KMS-11 (cell line): ENCODE measurements around the gene RAD51B.

Experiments used
- H2AFZ ChIP-seq: fragments of 200-600 bp; sonication (generic); 2 replicates; pipeline ENCODE4 v1.6.1; 2016; ENCODE audit warnings: antibody characterized with exemption, mixed run types, low read depth
- H3K27ac ChIP-seq: fragments of 200-600 bp; sonication (generic); 2 replicates; pipeline ENCODE4 v1.6.1; 2016; ENCODE audit warnings: mild to moderate bottlenecking, mixed run types
- H3K27me3 ChIP-seq: fragments of 200-600 bp; sonication (generic); 2 replicates; pipeline ENCODE4 v1.6.1; 2017; ENCODE audit warnings: mild to moderate bottlenecking, low read depth, mixed run types, moderate library complexity; ENCODE audit not compliant: insufficient read depth
- H3K36me3 ChIP-seq: fragments of 200-600 bp; sonication (generic); 2 replicates; pipeline ENCODE4 v1.6.1; 2017; ENCODE audit warnings: mild to moderate bottlenecking, mixed run types; ENCODE audit not compliant: insufficient read depth
- H3K4me1 ChIP-seq: fragments of 200-600 bp; sonication (generic); 2 replicates; pipeline ENCODE4 v1.6.1; 2016; ENCODE audit warnings: mild to moderate bottlenecking, low read depth, mixed run types; ENCODE audit not compliant: poor library complexity, severe bottlenecking
- H3K4me2 ChIP-seq: fragments of 200-600 bp; sonication (generic); 2 replicates; pipeline ENCODE4 v1.7.0; 2016; ENCODE audit warnings: mild to moderate bottlenecking, mixed run types
- H3K4me3 ChIP-seq: fragments of 200-600 bp; sonication (generic); IDR thresholded peaks from 2 replicates; pipeline ENCODE4 v1.6.1; 2017; ENCODE audit warnings: low read depth, low read length, mixed read lengths; ENCODE audit not compliant: insufficient read depth
- H3K79me2 ChIP-seq: fragments of 200-600 bp; sonication (generic); 2 replicates; pipeline ENCODE4 v1.6.1; 2016; ENCODE audit warnings: low read depth, mixed run types; ENCODE audit not compliant: insufficient read depth
- H3K9ac ChIP-seq: fragments of 200-600 bp; sonication (generic); 2 replicates; pipeline ENCODE4 v1.6.1; 2016; ENCODE audit warnings: mild to moderate bottlenecking, mixed run types
- H4K20me1 ChIP-seq: fragments of 200-600 bp; sonication (generic); 2 replicates; pipeline ENCODE4 v1.6.1; 2016; ENCODE audit warnings: mild to moderate bottlenecking, mixed run types; ENCODE audit not compliant: insufficient read depth
- TF ChIP-seq, protein P1 (sequence below): fragments of 200-600 bp; sonication (generic); conservative IDR thresholded peaks from 2 replicates; pipeline ENCODE4 v1.6.1; 2017; ENCODE audit warnings: low read depth, mild to moderate bottlenecking, antibody characterized with exemption, low read length, moderate library complexity, mixed read lengths

Gene RAD51B

DNA sequence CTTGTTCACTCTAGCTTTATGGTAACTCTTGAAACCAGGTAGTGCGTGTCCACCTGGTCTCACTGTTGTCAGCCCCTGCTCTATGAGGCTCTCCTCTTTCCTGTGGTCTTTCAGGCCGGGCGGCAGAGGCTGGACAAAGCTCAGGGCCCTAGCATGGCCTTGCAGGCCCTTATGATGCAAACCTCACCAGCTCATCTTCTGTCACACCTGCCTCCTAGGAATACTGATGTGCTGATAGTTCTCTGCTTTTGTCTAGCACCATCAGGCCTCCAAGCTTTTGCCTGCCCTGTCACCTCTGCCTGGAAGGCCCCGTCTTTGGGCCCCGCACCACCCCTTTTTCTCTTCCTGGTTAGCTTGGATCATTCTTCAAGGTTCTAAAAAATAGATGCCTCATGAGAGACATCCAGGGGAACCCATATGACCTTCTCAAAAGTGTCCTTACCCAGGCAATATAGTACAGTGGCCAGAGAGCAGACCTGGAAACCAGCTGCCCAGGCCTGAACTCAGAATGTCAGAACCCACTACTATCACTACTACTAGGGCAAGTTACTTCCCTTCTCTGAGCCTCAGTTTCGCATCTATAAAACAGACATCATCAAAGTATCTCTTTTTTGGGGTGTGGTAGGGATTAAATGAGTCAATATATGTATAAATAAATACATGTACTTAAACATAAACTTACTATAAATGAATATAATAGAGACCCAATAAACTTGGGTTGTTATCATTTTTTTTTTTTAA, 881.6 kb downstream of the RAD51B start:
- Histone ChIP-seq H3K4me2 (no peak overlapping the region), H3K27ac (no peak overlapping the region), H3K9ac (no peak overlapping the region), H4K20me1 (no peaks in the 10 kb centered on the region), H3K36me3 (no peaks in the 10 kb centered on the region), H3K79me2 (no peaks in the 10 kb centered on the region), H3K4me1 (no peaks in the 10 kb centered on the region), H3K4me3 (no peak overlapping the region), H2AFZ (no peak overlapping the region), H3K27me3 (no peaks in the 10 kb centered on the region)
- TF ChIP-seq, protein P1, sequence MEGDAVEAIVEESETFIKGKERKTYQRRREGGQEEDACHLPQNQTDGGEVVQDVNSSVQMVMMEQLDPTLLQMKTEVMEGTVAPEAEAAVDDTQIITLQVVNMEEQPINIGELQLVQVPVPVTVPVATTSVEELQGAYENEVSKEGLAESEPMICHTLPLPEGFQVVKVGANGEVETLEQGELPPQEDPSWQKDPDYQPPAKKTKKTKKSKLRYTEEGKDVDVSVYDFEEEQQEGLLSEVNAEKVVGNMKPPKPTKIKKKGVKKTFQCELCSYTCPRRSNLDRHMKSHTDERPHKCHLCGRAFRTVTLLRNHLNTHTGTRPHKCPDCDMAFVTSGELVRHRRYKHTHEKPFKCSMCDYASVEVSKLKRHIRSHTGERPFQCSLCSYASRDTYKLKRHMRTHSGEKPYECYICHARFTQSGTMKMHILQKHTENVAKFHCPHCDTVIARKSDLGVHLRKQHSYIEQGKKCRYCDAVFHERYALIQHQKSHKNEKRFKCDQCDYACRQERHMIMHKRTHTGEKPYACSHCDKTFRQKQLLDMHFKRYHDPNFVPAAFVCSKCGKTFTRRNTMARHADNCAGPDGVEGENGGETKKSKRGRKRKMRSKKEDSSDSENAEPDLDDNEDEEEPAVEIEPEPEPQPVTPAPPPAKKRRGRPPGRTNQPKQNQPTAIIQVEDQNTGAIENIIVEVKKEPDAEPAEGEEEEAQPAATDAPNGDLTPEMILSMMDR = no peak

- Histone ChIP-seq H4K20me1 (no peaks in the 10 kb centered on the region), H2AFZ (no peak overlapping the region), H3K9ac (no peak overlapping the region), H3K36me3 (no peaks in the 10 kb centered on the region), H3K27ac (no peak overlapping the region), H3K4me2 (no peak overlapping the region), H3K4me1 (no peaks in the 10 kb centered on the region), H3K4me3 (no peak overlapping the region), H3K27me3 (no peaks in the 10 kb centered on the region), H3K79me2 (no peaks in the 10 kb centered on the region)
- TF ChIP-seq, protein P1 = no peak
Observed at GRCh38 chr14:68702135-68702534, 882.6 kb downstream of the RAD51B start.

DNA sequence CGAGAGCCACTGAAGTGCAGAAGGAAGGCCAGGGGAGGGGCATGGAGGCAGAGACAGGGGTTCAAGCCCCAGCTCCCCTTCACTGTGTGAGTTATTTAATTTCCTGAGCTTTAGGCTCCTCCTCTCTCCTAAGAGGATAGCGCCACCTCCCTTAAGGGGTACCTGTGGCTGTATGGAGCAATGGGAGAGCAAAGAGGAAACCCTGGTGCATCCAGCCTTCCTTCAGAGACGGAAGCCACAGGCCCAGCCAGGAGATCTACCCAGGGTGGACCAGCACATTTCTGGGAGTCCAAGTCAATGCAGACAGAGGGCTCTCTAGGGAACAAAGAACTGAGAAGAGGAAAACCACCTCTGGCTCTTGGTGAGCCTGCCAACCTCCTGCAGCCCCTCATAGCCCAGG, 883.0 kb downstream of the RAD51B start:
- no peak overlapping the region for H3K4me2 ChIP-seq
- no peaks in the 10 kb centered on the region for H3K27me3 ChIP-seq
- H3K4me3 ChIP-seq = no peak overlapping the region
- H3K27ac ChIP-seq = no peak overlapping the region
- no peak overlapping the region for H2AFZ ChIP-seq
- no peak overlapping the region for H3K9ac ChIP-seq
- TF ChIP-seq, protein P1 = no peak
- H3K4me1 ChIP-seq = no peaks in the 10 kb centered on the region
- no peaks in the 10 kb centered on the region for H4K20me1 ChIP-seq
- H3K79me2 ChIP-seq = no peaks in the 10 kb centered on the region
- no peaks in the 10 kb centered on the region for H3K36me3 ChIP-seq

- no peak overlapping the region for H2AFZ ChIP-seq
Observed at GRCh38 chr14:68703093-68703492, 883.5 kb downstream of the RAD51B start.

More at GRCh38 chr14:68703093-68703492, 883.5 kb downstream of the RAD51B start:
- TF ChIP-seq, protein P1 = no peak
- H3K4me1 ChIP-seq = no peaks in the 10 kb centered on the region
- H3K79me2 ChIP-seq = no peaks in the 10 kb centered on the region
- no peak overlapping the region for H3K4me3 ChIP-seq
- no peak overlapping the region for H3K4me2 ChIP-seq
- H3K27me3 ChIP-seq = no peaks in the 10 kb centered on the region
- no peak overlapping the region for H3K9ac ChIP-seq
- no peaks in the 10 kb centered on the region for H3K36me3 ChIP-seq
- H4K20me1 ChIP-seq = no peaks in the 10 kb centered on the region
- no peak overlapping the region for H3K27ac ChIP-seq
